ENCODE results near the gene TP63.

TP63 gene

DNA sequence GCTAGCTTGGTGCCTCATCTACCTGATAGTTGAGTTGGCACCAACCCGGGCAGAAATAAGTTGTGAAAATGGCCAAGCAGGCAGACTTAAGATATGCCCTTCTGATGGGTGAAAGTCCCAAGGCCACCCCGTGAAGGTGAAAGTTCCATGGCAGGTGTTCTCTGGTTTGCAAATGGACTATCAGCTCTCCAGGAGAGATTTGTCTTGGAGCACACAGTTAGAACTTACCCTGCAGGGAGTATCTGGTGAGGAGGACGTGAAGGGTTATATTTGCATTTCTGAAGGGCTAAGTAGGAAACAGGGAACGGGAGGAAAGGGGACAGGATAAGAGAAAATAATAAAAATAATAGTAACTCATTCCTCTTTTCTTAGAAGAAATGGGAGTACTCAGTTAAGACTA is 220.5 kb downstream of the TP63 start:
- DNase-seq (ENCODE audit: low read depth in 1 of 2, low spot score in 1 of 2): no peak

DNA sequence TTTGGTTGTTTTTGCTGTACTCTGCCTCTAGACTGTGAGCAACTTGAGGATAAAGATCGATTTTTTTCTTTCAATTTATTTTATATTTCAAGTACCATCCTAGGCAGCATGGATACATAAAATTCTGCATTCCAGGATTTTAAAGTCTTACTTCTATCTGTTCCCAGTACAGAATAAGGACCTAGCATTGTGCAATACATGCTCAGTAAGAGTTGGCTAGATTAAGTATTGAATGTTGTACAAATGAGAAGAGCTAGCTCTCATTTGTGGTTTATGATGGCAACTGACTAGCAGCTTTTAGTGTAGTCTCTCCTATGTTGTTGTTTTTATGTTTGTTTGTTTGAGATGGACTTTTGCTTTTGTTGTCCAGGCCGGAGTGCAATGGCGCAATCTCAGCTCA is 222.7 kb downstream of the TP63 start:
- DNase-seq (ENCODE audit: low read depth in 1 of 2, low spot score in 1 of 2): no peak

DNA sequence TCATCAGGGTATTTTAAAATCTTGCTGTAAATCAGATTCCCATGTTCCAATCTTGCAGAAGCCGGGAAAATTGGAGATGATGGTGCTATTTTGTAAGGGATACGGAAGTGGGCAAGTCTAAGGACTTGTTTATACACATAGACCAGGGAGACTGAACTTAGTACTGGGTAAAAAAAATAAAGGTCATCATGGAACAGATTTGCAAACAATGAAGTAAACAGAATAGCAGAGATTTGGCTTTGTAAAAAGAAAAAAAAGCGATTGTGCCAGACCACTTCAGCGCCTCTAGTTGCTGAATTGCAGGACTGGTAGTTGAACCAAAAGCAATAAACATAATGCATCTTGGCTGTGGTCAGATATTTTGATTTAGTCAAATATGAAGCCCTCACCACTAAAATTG is 229.1 kb downstream of the TP63 start:
- no peak for DNase-seq (ENCODE audit: low read depth in 1 of 2, low spot score in 1 of 2)

DNA sequence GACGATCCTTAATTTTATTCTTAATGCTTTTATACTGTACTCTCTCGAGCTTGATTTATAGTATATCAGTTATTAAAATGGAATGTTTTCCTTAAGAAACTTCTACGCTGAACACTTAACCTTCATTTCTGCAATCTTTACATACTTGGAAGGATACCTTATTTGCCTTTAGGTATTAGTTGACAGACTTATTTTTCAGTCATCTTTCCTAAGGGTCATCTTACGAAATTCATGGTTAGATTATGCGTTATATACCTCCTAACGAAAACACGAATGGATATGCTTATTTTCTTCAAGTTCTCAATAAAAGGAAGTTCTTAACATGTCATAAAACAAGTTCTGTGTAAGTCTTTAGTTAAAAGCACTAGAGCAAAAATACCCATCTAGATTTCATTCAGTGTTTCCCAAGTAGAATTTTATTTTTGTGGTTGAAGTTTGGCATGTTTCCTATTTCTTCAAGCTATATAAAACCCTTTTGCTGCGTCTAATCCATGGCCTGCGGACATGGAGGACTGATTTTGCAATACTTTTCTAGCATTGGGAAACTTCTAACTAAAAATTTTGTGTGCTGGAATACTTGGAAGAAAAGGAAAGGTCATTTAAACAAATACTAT is 231.3 kb downstream of the TP63 start:
- no peak for DNase-seq (ENCODE audit: low read depth in 1 of 2, low spot score in 1 of 2)

DNA sequence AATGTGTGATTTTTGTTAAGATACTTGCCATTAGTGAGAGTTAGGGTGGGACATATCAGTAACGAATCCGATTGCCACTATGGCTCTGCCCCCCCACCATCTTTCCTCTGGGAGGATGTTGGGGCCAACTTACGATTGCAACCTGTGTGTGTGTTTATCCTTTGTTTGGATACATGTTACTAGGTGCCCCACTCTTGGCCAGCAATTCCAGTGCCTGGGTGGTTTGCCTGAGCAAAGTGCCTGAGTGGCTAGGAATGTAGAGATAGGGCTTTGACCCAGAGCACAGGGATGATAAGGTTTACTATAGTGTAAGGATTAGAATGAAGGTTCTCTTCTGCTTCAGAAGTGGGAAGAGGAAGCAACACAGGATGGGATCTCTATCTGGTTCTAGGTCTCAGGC is 231.8 kb downstream of the TP63 start:
- no peak for DNase-seq (ENCODE audit: low read depth in 1 of 2, low spot score in 1 of 2)

DNA sequence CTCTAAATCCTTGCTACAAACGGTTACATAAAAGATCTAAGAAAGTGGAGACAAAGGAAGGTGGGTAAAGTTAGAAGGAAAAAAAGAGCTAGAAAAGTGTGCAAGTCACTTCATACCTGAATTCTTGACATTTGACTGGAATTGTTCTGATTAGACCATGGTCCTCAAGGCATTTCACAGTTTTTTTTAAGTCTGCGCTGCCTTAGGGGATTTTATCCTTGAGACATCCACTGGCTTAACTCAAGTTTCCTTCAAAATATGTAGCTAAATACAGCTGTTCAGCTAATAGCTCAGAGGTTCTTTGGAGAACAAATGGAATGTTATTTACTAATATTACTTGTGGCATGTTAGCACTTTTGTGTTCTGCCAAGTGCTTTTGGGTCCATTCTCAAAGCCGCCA is 236.9 kb downstream of the TP63 start:
- no peak for DNase-seq (ENCODE audit: low read depth in 1 of 2, low spot score in 1 of 2)

DNA sequence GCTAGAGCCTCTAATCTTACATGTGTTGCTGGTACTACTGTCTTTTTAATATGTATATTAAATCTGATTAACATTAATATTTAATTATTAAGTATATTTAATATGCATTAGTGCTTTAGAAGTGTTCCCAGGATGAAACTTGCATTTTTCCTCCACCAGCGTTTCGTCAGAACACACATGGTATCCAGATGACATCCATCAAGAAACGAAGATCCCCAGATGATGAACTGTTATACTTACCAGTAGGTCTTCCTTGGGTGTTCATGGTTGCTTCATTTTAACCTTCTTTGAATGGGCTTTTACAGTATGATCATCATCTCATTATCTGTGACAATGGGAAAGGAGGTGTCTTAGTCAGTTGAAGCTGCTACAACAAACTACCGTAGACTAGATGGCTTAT is 238.0 kb downstream of the TP63 start:
- no peak for DNase-seq (ENCODE audit: low read depth in 1 of 2, low spot score in 1 of 2)

DNA sequence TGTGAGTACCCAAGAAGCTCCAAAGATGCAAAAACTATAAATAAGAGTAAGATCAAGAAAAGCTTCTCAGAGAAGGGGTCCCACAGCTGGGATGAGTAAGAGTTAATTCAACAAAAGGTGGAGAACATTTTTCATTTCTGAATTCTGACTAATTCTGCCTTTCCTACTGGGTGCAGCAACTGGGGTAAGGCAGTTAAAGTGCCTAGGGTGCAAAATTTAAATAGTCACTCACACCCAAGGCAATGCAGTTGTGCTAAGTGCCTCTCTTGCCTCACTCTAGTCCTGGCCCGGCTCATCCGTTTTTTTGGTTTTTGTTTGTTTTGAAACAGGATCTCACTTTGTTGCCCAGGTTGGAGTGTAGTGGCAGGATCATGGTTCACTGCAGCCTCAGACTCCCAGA is 240.2 kb downstream of the TP63 start:
- DNase-seq (ENCODE audit: low read depth in 1 of 2, low spot score in 1 of 2): no peak

DNA sequence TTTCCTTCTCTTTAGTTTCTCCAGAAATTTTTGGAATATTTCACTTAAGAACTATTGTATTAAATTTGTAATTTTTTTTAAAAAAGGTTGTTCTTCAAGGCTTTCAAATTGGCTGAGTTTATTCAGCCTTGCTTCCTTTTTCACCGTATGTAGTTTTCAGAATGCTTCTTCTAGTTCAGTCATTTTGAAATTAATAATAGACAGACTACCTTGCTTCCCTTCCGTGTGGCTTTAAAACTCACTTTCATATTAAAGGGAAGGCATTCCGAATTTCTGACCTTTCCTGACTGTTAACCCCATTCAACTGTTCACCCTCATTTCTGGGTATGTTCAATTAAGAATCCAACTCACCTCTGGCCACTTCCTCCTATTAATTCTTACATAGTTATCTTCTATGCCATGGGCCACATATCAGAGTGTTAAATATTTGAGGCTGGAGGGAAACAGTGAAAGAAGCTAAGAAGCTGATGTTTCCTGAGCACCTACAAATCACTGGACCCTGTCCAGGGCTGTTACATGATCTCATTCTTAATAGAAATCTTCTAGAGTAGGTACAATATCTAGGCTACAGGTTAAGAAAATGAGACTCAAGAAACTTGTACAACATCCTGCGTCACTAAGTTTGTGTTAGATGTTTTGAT is 252.0 kb downstream of the TP63 start:
- no peak for DNase-seq (ENCODE audit: low read depth in 1 of 2, low spot score in 1 of 2)

DNA sequence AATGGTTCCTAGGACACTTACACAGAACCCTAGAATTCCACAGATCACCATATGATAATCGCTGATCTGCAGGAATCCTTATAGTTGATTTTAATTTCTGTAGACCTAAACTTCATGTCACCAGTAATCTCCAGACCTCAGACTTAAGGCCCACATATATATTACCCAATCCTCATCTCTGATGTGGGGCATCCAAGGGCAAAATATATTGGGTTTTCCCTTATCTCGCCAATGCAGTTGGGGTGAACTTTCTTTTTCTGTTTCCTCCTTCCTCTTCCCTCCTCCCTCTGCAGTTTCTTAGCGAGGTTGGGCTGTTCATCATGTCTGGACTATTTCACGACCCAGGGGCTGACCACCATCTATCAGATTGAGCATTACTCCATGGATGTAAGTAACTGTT is 259.3 kb downstream of the TP63 start:
- DNase-seq (ENCODE audit: low read depth in 1 of 2, low spot score in 1 of 2): no peak

DNA sequence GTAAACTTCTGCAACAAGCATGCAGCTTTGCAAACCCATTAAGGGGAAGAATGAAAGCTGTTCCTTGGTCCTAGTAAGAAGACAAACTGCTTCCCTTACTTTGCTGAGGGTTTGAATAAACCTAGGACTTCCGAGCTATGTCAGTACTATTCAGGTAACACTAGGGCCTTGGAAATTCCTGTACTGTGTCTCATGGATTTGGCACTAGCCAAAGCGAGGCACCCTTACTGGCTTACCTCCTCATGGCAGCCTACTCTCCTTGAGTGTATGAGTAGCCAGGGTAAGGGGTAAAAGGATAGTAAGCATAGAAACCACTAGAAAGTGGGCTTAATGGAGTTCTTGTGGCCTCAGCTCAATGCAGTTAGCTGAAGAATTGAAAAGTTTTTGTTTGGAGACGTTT is 265.3 kb downstream of the TP63 start:
- DNase-seq (ENCODE audit: low read depth in 1 of 2, low spot score in 1 of 2): no peak

DNA sequence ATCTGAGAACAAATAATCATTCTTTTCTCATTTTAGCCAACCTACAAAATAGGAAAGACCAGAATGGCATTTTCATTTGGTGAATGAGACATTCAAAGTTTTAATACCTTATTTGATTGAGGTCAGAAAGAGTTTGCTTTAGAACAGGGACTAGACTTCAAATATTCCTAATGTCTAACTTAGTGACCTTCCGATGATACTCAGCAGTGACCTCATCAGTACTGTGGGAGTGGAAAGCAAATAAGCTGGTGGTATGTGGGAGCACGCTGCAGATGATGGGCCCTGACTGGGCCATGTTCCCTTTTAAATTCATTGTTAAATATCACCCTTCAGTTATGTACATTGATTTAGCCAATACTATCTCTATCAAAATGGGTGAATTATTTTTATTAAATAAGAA is 266.2 kb downstream of the TP63 start:
- DNase-seq (ENCODE audit: low read depth in 1 of 2, low spot score in 1 of 2): no peak

DNA sequence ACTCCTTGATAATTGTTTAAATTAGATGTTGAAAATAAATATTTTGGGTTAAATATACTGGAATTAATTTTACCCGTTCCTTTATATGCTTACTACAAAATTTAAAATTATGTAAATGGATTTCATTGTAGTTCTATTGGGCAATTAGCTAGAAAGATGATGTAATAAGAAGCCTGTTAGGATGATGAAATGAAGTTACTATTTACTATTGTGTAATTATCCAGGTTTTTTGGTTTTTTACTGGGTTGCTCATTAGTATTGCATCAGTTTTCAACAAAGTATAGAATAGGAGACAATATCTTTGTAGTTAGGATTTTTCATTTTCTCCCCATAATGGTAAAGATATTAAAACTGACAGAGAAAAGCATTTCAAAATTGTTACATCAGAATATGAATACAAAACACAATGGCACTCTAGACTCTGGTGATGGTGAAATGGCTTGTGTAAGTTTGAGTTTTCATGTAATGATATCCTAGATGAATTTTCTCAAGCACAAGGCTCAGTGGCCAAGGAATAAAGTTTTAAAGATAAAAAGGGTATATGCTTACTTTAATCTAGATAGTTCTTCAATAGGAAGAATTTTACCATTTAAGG is 267.5 kb downstream of the TP63 start:
- DNase-seq (ENCODE audit: low read depth in 1 of 2, low spot score in 1 of 2): no peak

DNA sequence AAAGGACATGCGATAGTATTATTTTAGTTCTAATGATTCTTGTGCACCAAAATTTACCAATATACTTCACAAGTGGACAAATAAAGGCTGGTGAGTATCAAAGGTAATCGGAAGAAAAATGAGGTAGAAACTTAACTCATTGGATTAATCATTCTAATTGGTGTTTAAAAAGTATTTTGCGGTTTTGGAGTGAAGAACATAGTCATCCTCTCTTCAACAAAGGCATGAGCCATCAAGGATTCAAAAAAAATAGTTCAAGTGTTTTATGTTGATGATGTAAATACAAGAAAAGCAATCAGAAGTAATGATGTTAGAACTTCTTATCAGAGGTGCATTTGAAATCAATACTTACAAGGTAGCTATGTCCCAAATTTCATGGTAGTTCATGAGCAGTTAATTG is 268.0 kb downstream of the TP63 start:
- DNase-seq (ENCODE audit: low read depth in 1 of 2, low spot score in 1 of 2): no peak

DNA sequence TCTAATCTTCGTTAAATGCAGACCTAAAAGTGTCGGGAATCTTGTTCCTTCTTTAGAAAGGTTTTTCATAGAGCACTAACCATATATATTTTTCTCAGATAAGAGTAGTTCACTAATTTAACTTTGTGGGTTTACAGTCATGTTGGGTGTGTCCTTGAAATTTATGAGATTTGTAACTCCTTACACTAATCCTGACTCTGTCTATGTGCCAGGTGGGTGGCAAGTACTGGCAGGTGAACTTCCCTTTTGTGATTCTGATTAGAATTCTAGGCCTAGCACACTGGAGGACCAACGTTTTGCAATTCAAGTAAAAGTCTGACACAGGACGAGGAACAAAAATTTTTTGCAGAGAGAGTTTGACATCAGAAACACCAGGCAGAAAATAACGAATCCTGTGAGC is 269.4 kb downstream of the TP63 start:
- DNase-seq (ENCODE audit: low read depth in 1 of 2, low spot score in 1 of 2): no peak

DNA sequence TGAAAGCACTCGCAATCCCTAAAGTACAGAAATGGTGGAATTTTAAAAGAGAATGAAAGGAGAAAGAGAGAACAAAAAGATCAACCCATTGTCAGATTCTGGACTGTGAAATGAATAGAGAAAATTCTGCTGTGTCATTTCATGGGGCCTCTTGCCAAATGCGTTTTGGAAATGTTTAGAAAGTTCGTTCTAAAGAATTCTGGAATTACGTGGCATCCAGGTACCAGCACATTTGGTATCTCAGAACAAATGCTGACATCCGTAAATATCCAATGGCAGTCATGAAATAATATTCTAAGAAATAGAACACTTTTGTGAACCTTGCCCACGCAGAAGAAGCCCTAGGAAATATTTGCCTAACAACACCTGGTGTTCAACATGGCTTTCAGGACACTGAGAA is 270.3 kb downstream of the TP63 start:
- no peak for DNase-seq (ENCODE audit: low read depth in 1 of 2, low spot score in 1 of 2)

DNA sequence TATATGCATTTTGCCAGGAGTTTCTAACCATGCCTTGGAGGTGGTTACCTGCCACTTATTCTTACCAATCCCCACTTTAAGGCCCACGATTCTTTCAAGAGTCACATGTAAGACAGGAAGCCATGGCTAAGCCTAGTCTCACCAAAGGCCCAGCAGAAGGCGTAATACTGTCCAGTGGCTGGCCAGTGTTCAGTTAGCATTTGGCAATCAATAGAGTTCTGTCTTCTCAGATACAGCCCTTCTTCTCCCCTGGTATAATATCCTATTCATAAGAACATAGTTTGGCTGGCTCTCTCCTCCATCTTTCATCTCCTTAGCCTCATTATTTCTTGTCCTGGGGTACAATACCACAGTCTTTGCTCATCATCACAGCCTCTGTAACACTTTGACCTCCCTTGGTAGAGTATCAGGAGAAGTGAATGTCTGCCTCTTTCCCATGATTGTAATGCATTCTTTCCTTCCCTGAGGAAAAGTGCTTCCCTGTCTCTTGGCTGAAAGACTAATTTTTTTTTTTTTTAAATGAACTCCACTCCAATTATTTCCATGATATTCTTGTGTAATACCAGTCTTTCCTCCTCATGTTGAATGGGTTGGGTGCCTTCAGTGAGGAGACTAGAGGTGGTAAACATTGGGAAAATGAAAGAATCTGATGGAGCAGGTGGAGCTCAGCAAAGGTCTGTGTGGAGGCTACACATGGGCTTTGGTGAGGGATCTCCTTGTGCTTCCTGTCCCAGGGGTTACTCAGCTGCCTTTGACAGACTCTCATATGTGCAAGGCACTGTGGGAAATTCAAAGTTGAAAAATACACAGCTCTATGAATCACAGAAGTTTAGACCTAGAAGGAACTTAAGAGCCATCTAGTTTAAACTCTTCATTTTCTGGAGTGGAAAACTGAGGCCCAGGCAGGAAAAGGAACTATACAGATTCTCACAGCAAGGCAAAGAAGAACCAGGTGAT is 271.3 kb downstream of the TP63 start:
- no peak for DNase-seq (ENCODE audit: low read depth in 1 of 2, low spot score in 1 of 2)

DNA sequence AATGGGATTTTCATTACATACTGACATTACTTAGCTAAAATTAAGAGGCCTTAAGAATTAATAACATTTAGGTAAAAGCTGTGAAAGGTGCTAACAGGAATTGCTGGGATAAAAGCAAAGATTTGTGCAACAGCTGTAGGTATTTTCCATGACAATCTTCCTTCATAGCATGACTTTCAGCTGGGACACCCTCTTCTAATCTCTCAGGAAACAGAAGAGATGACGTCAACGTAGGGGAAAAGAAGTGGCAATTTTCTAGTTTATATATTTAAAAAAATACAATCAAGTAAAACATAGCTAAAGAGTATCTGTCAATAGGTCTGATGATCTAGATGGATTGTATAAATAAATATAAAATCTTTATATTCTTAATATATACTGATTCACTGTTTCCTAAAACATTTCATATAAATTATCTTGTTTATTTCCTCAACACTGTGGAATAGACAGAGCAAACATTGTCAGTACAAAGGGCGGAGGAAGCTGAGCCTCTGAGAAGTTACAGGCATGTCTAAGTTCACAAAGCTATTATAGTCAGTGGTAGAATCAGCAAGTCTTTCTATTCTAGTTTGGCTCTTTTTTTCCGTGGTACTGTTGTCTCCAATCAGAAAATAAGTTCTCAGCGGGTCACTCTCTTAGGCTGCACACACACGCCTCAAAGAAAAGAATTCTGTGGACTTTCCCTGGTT is 272.5 kb downstream of the TP63 start:
- DNase-seq (ENCODE audit: low read depth in 1 of 2, low spot score in 1 of 2): no peak

DNA sequence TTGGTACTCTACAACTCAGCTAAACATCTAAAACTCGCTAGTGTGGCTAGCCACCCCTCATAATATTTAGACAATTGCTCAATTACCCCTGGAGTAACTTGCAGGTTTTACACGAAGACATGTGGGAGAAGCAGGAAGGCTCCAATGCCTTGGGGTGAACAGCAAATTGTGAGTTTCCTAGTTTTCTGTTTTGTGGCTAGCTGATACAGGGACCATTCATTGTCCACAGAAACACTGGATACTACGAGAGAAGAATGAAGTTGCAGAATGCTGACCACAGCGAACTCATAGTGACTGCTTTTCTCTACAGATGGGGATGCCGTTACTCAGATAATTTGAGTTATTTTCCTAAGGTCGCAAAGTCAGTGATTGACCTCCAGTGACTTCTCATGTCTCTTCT is 276.6 kb downstream of the TP63 start:
- DNase-seq (ENCODE audit: low read depth in 1 of 2, low spot score in 1 of 2): no peak

DNA sequence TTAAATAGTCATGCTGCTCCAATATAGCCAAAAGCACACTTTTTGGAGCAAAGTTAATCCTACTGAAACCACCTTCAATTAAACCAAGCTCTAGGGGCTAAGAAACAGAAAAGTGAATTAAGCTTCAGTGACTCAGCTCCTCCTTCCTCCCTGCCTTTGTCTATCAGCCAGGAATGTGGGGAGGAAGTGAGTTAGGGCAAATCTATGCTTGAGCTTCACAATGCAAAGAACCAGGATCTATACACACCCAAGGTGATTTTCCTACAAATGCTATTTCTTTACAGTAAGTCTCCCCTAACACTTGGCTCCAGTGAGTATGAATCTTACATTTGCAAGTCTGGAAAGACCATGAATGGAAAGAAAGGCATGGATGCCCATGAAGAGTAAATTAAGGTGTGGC is 277.5 kb downstream of the TP63 start:
- no peak for DNase-seq (ENCODE audit: low read depth in 1 of 2, low spot score in 1 of 2)

DNA sequence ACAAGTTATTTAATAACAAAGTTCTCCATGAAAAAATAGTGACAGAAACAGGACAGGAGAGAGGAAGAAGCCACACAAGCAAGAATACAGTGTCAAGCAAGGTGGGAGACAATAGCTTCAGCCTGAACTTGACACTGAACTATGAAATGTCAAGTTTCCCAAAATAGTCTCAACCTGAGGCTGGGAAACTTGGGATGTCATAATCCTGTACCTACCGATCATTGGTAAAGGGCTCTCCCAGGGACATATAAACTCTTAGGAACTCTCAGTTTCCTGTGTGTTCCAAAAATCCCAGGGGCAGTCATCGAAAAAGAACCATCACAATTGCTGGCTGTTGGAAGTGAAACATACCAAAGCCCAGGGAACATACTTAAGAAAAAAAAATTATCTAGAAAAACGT is 277.9 kb downstream of the TP63 start:
- no peak for DNase-seq (ENCODE audit: low read depth in 1 of 2, low spot score in 1 of 2)

All from activated CD4-positive, alpha-beta T cell treated with anti-CD3 and anti-CD28 coated beads, Interleukin-2, amount 50 U/mL, for 24 hours (primary cell).